CD4-positive, alpha-beta T cell (primary cell): ENCODE data around the gene CREB3L2. TPM values are rescaled to one million over a fixed set of nuclear protein-coding genes. Genes with fewer than 3 reads are reported as not detected.

Experiments
- ATAC-seq: fragments of 200-7000 bp; cut with Tn5 transposase; one replicate; pipeline ENCODE4 v1.10.0; 2022; ENCODE audit warnings: mild to moderate bottlenecking; ENCODE audit not compliant: poor library complexity
- CTCF ChIA-PET: fragments of 350-600 bp; sonication (Branson Sonifier 250); formaldehyde crosslinking; loops from one replicate; lab custom pipeline; 2021; ENCODE audit warnings: antibody characterized with exemption, inconsistent platforms; lab: Charles Lee
- POLR2A ChIA-PET: fragments of 350-600 bp; sonication (Branson Sonifier 250); formaldehyde crosslinking; loops from one replicate; lab custom pipeline; 2021; ENCODE audit warnings: antibody characterized with exemption, inconsistent platforms; lab: Charles Lee
- DNase-seq, 14 experiments: peaks; one replicate each; pipeline ENCODE4 v3.0.0-alpha.2; 2013 to 2020; ENCODE audit warnings: mixed read lengths in 2 of 14
- H3K27ac ChIP-seq, 2 donors: one replicate each; pipeline versions ENCODE4 v1.5.1 to v1.7.0; 2013; ENCODE audit warnings: low read length in 2 of 2, low read depth in 1 of 2, mild to moderate bottlenecking in 1 of 2
- H3K27me3 ChIP-seq, 2 experiments: 1 replicate in 1 of 2; 2 replicates in 1 of 2; pipeline versions ENCODE4 v1.6.1 to v1.7.0; 2013; ENCODE audit warnings: low read length in 2 of 2, control low read depth in 1 of 2, mild to moderate bottlenecking in 1 of 2, moderate library complexity in 1 of 2; ENCODE audit not compliant: insufficient read depth in 2 of 2, control insufficient read depth in 1 of 2
- H3K36me3 ChIP-seq: one replicate; pipeline ENCODE4 v1.6.1; 2013; ENCODE audit warnings: low read length, control low read depth; ENCODE audit not compliant: insufficient read depth
- H3K4me1 ChIP-seq: one replicate; pipeline ENCODE4 v1.6.1; 2013; ENCODE audit warnings: low read length, control low read depth; ENCODE audit not compliant: insufficient read depth
- H3K4me3 ChIP-seq: one replicate; pipeline ENCODE4 v1.5.1; 2013; ENCODE audit warnings: mild to moderate bottlenecking, low read length, moderate library complexity
- H3K9me3 ChIP-seq, 2 experiments: 1 replicate in 1 of 2; 2 replicates in 1 of 2; pipeline versions ENCODE4 v1.6.1 to v1.7.0; 2013; ENCODE audit warnings: low read length in 2 of 2, mild to moderate bottlenecking in 2 of 2, control low read depth in 1 of 2, moderate library complexity in 1 of 2; ENCODE audit not compliant: control insufficient read depth in 1 of 2, insufficient read depth in 1 of 2
- H3K27ac Mint-ChIP-seq: one replicate; pipeline ENCODE4 v1.8.0; 2020; ENCODE audit warnings: mixed read lengths
- H3K27me3 Mint-ChIP-seq: one replicate; pipeline ENCODE4 v1.8.0; 2021; ENCODE audit warnings: mixed read lengths
- H3K36me3 Mint-ChIP-seq: one replicate; pipeline ENCODE4 v1.8.0; 2021; ENCODE audit warnings: low read depth, mixed read lengths
- H3K4me1 Mint-ChIP-seq: one replicate; pipeline ENCODE4 v1.8.0; 2021; ENCODE audit warnings: low read depth, mixed read lengths
- H3K4me3 Mint-ChIP-seq: one replicate; pipeline ENCODE4 v1.8.0; 2020; ENCODE audit warnings: mild to moderate bottlenecking, mixed read lengths
- H3K9me3 Mint-ChIP-seq: one replicate; pipeline ENCODE4 v1.8.0; 2020; ENCODE audit warnings: mixed read lengths
- CTCF ChIP-seq: fragments of 200-600 bp; IDR thresholded peaks from one replicate; pipeline ENCODE4 v1.8.0; 2022; ENCODE audit warnings: antibody characterized with exemption, mild to moderate bottlenecking
- intact Hi-C, 2 experiments: fragments of 100-400 bp; cut with DNase I in 1 of 2; cut with micrococcal nuclease in 1 of 2; formaldehyde crosslinking; loops; one replicate each; pipeline versions ENCODE4 v1.15.1 to v1.9.0; 2023 to 2025; cut with DNase I, micrococcal nuclease
- total RNA-seq, 174 experiments: library from RNA in 2 of 174; stranded (reverse) in 2 of 174; gene quantifications; one replicate each; pipeline ENCODE4 v1.2.3 and lab custom pipeline; 2021 to 2026

Gene CREB3L2
- total RNA-seq, 2 experiments from 2014 or later, result 11.7 to 12.9 TPM

GRCh38 chr7:137967143-137968018 lies 34.5 kb downstream of the CREB3L2 start:
- DNase-seq (no peak), ATAC-seq (no peak)
- Histone ChIP-seq H3K4me3 (no peak overlapping the region), H3K9me3 (no peaks in the 10 kb centered on the region), H3K36me3 (no peaks in the 10 kb centered on the region), H3K4me1 (peaks cover 11% of the 10 kb centered on the region), H3K27ac (no peak overlapping the region), H3K27me3 (no peaks in the 10 kb centered on the region)
- H3K27me3 Mint-ChIP-seq, result no peaks in the 10 kb centered on the region
- no peak overlapping the region for H3K27ac Mint-ChIP-seq
- POLR2A ChIA-PET, result no interaction called here
- TF ChIP-seq CTCF, result no peak
- H3K4me1 Mint-ChIP-seq, result peaks cover 22% of the 10 kb centered on the region
- H3K36me3 Mint-ChIP-seq, result no peaks in the 10 kb centered on the region
- intact Hi-C loops, result no loop called here
- H3K9me3 Mint-ChIP-seq, result no peaks in the 10 kb centered on the region
- CTCF ChIA-PET, result interaction anchor here (0.6 kb wide), 1 partner anchor 122 kb away, joined by 3 read pairs; no protein-coding TSS in a partner anchor
- H3K4me3 Mint-ChIP-seq, result no peak overlapping the region

DNA sequence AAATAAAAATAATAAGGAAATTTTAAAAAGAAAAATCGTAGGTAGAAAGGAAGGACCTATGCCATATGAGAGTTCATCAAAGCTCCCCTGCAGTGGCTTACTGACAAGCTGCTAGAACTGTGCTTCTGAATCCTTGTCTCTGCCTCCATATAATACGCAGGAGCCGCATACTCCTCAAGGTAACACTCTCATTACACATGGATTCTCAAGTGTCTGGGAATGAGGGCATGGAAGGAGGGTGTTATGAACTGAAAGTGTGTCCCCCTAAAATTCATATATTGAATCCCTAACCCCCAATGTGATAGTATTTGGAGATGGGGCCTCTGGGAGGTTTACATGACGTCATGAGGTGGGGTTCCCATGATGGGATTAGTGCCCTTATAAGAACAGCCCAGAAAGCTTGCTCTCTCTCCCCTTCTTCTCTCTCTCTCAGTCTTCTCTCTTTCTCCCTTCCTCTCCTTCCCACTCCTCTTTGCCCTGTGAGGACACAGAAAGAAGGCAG lies 35.2 kb downstream of the CREB3L2 start:
- ATAC-seq, result no peak
- Mint-ChIP-seq H3K4me3 (no peak overlapping the region), H3K27ac (no peak overlapping the region), H3K9me3 (no peaks in the 10 kb centered on the region), H3K27me3 (no peaks in the 10 kb centered on the region), H3K4me1 (peaks cover 22% of the 10 kb centered on the region), H3K36me3 (no peaks in the 10 kb centered on the region)
- ChIA-PET CTCF (no interaction called here), POLR2A (no interaction called here)
- TF ChIP-seq CTCF, result no peak
- Histone ChIP-seq H3K27ac (no peak overlapping the region), H3K9me3 (no peaks in the 10 kb centered on the region), H3K27me3 (no peaks in the 10 kb centered on the region), H3K4me1 (peaks cover 11% of the 10 kb centered on the region), H3K4me3 (no peak overlapping the region), H3K36me3 (no peaks in the 10 kb centered on the region)
- DNase-seq, result no peak
- intact Hi-C loops, result no loop called here

DNA sequence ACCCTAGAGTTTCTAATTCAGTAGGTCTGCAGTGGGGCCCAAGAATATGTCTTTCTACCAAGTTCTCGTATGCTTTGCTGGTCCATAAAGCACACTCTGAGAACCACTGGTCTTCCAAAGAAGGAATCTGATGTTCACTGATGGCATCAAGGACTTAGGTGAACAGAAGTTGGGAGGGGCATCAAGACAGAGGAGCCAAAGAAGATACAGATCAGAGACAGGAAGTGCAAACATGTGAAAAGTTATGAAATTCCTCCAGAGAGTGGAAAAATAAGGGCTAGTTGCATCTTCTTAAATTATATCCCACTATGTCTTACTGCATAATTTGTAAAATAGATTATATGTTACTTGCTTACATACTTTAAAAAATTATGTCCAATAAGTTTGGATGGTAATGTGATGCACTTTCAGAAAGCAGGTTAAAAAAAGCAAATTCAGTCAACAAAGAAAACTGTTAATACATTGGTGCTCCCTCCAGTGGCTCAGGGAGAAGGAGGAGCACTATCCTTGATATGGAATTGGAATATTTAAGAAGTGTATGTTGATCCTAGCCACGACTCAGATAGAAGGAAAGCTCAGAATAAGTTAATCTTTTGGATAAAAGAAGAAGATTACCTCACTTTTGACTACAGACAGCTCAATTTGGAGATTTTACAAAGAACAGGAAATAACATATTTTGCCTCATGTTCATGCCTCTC lies 35.8 kb downstream of the CREB3L2 start:
- no peak for TF ChIP-seq CTCF
- H3K36me3 ChIP-seq, result no peaks in the 10 kb centered on the region
- H3K4me3 ChIP-seq, result no peak overlapping the region
- Mint-ChIP-seq H3K4me1 (peaks cover 22% of the 10 kb centered on the region), H3K4me3 (no peak overlapping the region), H3K9me3 (no peaks in the 10 kb centered on the region), H3K27me3 (no peaks in the 10 kb centered on the region), H3K36me3 (no peaks in the 10 kb centered on the region), H3K27ac (no peak overlapping the region)
- CTCF ChIA-PET, result no interaction called here
- peaks cover 14% of the 10 kb centered on the region for H3K4me1 ChIP-seq
- H3K27me3 ChIP-seq, result no peaks in the 10 kb centered on the region
- POLR2A ChIA-PET, result no interaction called here
- H3K27ac ChIP-seq, result no peak overlapping the region
- H3K9me3 ChIP-seq, result no peaks in the 10 kb centered on the region
- intact Hi-C loops, result no loop called here
- ATAC-seq (no peak), DNase-seq (no peak)
